Activated T-cell treated with anti-CD3 and anti-CD28 coated beads for 4 hours (primary cell): ENCODE measurements around the gene COL21A1.

Source experiments
- DNase-seq: peaks from one replicate; pipeline ENCODE4 v3.0.0-alpha.2; 2020

Gene COL21A1

DNA sequence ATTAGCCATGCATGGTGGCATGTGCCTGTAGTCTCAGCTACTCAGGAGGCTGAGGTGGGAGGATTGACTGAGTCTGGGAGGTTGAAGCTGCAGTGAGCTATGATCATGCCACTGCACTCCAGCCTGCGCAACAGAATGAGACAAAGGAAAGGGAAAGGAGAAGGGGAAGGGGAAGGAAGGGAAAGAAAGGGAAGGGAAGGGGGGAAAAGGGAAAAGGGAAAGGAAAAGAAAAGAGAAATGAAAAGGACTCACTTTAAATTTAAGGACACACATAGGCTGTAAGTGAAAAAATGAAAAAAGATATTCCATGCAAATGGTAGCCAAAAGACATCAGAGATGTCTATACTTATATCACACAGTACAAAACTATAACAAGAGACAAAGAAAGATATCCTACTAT lies 74.2 kb downstream of the COL21A1 start:
- no peak for DNase-seq

DNA sequence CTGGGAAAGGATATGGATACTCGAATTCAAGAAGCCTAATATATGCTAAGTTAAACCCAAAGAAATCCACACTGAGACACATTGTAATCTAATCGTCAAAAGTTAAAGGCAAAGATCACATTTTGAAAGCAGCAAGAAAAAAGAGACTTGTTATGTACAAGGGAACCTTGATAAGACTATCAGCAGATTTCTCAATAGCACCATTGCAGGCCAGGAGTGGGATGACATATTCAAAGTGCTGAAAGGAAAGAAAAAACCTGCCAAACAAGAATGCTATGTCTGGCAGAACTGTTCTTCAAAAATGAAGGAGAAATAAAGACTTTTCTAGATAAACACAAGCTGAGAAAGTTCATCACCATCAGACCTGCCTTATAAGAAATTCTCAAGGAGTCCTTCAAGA lies 75.2 kb downstream of the COL21A1 start:
- DNase-seq, result no peak

DNA sequence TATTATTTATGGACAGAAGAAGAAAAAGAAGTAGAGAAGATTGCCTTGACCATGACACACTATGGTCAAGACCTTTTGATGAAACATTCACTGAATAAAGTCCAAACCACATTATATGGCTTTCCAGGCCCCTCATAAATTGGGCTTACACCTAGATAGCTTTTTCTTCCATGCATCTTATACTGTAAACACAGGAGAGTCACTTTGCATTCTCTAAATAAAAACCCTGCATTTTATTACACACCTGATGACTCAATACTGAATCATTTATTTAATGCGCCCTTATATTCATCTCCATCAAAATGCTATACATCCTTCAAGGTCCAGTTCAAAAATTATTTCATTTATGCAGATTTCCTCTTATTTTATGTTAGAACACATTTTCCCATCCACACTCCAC lies 78.0 kb downstream of the COL21A1 start:
- no peak for DNase-seq

DNA sequence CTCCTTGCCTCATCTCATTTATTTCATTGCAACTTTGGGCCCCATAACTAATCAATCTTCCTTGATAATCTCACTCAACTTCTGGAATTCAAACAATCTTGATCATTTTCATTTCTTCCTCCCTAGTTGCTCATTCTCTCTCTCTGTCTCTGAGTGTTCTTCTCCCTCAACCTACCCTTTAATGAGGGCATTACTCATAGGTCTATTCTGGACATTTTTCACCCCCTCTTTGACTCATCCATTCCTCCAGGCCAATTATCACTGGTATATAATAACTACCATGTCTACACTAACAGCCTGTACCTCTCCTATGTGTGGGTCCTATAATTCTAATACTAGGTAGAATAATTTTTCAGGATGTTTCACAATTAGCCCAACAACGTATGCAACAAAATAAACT lies 78.8 kb downstream of the COL21A1 start:
- no peak for DNase-seq

DNA sequence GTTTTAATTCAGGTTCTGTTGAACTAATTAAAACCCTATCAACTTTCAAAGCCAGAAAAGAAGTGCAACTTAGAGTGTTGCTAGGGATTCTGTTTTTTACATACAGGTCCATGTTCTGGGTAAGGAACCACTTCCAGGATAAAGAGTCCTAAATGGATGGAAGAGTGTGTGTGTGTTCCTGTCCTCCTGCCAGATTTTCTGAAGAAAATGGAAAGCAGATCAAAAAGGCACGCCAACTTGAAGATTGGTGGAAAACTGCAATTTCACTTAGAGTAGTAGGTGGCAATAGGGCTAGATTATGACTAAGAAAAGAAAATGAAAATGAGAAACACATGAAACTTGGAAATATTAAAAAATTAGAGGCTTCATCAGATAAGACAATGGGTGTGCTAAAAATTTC lies 85.3 kb downstream of the COL21A1 start:
- DNase-seq, result no peak

DNA sequence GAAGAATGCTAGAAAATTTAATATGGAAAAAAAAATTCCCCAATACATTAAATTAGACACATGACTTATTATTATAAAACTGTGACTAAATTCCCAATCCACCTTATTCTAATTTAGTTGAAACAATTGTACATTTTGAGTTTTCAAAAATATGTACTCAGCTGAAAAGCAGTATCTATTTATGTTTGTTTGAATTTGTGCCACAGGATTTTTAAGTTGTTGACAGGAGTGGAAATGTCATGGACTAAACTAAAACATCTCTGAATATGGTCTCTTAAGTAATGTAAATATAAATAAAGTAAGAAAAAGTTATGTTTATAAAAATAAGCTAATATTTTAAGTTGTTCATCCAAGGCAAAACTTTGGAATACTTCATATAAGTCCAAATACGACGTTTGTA lies 86.9 kb downstream of the COL21A1 start:
- no peak for DNase-seq

DNA sequence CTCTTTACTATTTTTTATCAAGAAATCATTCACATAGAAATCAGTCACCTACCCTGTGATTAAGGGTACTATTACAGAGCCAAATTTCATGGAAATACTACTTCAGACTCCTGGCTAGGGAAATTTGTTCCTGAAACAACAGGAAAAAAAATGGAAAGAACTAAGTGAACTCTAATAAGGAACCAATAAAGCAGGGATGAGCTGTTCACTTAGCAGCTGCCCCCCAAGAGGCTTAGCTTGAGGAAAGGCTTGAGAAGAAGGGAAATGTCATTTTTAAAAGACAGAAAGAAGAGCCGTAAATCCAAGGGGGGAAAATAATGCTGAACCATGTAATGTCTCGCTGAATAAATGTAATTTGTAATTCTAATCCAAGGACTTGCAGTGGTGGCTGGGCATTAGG lies 88.8 kb downstream of the COL21A1 start:
- DNase-seq, result no peak

DNA sequence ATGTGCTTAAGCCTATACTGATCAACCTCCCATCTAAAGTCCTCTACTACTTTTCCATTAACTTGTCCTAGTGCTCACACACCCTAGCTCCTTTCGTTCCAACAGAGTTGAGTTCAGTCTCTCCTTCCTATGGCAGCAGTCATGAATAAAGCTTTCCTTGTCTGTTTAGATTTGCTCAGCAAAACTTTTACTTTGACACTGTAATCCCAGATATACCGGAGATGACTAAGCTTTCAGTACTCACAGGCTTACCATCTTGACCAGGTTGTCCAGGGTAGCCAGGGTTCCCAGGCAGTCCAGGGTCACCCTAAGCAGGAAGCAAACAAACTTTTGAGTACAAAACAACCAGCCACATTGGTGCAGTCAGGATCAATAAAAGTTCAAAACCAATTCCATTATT lies 90.7 kb downstream of the COL21A1 start:
- no peak for DNase-seq

DNA sequence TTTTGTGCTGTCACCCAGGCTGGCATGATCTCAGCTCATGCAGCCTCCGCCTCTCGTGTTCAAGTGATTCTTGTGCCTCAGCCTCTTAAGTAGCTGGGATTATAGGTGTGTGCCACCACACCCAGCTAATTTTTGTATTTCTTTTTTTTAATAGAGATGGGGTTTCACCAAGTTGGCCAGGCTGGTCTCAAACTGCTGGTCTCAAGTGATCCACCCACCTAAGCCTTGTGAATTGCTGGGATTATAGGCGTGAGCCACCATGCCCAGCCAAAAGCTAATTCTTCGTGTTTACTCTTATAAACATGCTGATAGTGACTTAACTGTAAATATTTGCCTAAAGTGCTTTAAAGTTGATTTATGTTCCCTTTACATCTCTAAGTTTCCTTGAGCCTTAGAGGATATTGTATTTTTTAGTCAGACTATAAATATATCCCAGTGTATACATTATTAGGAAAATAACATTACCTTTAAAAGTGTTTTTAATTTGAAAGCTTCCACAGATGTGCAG lies 91.7 kb downstream of the COL21A1 start:
- no peak for DNase-seq

DNA sequence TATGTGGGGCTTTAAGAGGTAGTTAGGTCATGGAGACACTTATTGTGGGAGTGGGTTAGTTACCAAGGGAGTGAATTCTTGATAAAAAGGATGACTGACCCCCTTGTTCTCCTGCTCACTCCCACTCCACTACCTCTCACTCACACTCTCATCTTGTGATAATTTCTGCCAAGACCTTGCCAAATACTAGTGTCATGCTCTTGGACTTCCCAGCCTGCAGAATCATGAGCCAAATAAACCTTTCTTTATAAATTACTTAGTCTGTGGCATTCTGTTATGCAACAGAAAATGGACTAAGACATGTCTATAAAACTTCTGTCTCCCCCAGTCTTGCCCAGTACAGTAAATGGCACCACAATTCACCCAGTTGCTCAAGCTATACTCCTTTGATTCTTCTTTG lies 93.3 kb downstream of the COL21A1 start:
- no peak for DNase-seq

DNA sequence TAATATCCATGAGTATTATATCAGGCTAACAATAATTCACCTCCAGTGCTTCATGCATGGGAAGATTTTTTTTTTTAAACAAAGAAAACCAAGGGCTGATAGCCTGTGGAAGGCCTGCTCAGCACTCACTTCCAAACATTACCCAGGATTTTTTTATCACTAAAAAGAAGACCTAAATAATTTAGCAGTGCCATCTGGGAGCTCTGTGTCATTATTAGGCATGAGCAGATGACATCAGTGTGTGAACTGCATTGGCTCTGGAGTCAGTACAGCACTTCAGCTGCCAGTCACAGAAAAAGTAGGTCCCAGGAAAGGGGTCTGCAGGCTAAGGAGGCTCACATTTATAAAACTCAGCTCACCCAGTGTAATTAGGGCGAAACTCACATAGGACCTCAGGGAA lies 94.8 kb downstream of the COL21A1 start:
- DNase-seq, result no peak

DNA sequence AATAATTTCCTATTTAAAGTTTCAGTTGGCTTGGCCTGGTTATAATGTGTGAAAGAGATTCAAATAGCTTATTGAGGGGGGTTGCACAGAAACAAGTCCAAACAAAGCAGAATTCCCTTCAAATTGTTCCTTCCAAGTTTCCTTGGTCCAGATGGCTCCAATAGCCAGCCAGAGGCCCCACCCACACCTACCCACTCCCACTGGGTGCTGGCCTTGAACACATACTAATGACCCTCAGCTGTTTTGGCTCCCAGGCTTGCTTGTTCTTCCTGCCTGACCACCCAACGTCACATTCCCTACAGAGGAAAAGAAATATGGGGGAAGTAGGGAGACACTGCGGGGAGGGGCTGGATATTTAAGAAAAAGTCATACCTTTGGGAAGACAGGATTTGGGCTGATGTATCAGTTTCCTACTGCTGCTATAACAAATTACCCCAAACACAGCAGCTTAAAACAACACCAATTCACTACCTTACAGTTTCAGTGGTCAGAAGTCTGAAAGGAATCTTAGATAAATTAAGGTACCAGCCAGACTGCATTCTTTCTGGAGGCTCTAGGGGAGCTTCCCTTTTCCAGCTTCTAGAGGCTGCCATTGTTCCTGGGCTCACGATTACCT lies 95.7 kb downstream of the COL21A1 start:
- no peak for DNase-seq

DNA sequence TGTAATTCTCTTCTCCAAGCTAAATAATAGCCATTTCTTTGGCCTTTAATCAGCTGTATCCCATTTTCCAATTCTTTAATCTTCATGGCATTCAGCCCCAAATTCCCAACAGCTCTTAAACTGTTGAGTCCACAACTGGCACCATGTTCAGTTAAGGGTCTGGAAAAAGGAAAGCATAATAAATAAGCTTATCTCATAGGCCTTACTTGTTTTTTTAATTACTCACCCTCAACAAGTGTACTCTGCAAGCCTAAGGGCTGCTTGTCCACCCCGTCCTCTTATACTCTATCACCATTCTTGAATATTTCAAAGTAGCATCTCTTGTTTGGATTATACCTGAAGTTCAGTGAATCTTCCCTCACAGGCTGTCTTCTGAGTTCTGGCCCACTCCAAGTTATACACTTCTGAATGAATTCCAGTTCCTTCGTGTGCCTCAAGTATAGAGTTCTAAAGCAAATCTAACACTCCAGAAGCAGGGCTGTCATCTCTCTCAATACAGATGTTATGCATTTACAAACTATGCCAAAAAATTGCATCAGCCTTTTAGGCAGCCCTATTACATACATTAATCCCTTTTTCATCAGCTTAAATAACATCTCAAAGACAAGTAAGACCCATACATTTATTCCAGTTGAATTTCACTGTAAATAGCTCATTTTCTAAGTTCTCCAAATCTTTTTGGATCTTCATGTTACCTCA lies 98.7 kb downstream of the COL21A1 start:
- no peak for DNase-seq

DNA sequence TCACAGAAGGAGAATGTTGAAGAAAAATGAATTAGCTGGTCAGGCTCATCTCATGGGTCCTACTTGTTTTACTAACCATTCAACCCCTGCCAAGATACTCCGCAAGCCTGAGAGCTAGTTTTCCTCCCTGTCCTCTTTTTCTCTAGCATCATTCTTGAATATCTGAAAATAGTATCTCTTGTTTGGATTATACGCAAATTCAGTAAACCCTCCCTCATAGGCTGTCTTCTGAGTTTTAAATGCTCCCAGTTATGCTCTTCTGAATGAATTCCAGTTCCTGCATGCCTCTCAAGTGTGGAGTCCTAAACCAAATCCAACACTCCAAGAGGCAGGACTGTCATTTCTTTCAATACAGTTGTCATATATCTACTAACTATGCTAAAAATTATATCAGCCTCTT lies 99.6 kb downstream of the COL21A1 start:
- DNase-seq, result no peak

DNA sequence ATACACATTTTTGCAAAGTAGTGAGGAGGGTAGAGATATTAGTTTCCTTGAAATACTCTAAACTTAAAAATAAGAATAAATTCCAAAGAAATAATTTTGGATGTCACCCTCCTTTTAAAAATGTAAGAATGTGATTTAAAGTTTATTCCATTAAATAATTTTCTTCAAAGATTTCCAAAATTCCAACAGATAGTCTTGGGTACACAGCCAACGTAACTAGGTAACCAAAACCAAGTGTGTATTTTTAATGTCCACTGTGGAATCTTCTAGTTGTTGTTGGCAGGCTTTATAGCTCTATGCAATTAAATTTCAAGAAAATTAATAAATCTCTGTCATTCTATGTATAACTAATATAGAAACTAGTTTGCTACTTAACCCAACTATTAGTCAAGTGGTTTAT lies 101.3 kb downstream of the COL21A1 start:
- DNase-seq, result no peak

DNA sequence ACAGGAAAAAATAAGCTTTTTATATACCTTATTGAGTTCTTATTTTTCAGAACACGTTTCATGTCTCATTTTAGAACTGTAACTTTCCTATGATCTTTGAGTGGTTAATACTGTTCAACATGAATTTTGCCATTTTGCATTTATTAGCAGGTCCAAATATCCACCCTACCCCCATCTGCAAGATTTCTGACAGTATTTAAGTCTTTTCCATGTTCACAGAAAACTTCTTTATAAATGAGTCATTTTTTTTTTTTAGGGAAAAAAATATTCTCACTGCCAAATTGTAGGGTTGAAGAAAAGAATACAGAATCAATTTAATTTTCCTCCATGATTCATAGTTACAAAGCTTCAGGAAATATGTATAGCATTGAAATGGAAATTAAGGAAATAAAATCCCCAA lies 101.8 kb downstream of the COL21A1 start:
- DNase-seq, result no peak

DNA sequence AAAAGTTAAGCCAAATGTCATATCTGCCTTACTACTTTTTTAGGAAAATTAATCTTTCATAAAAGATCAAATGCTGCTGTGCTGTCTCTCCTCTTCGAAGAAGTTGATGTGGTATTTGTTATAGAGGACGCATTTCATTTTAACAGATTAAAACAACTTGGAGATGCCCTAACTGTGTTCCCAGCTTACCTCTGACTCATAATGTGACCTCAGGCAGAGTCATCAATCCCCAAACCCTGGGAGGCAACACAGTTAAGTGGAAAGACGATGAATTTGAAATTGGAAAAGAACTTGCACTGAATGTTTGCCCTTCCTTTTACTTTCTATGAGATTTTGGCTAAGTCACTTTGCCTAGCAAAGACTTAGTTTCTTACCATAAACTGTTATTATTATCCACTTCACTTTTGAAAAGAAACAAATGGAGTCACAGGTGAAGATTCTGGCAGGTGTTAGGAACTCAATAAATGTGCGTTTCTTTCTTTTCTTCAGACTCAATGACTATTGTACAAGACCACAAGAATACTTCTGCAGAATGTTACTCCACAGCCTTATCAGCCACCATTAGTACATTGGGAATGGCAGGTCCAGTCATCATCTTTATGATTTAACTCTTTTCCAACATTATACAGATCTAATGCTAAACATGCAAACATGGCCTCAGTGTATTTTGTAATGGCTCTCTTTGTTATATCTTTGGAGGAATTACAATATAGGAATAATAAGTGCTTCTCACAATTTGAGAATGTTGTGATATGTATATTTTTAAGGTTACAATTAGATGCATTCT lies 102.6 kb downstream of the COL21A1 start:
- DNase-seq, result no peak

DNA sequence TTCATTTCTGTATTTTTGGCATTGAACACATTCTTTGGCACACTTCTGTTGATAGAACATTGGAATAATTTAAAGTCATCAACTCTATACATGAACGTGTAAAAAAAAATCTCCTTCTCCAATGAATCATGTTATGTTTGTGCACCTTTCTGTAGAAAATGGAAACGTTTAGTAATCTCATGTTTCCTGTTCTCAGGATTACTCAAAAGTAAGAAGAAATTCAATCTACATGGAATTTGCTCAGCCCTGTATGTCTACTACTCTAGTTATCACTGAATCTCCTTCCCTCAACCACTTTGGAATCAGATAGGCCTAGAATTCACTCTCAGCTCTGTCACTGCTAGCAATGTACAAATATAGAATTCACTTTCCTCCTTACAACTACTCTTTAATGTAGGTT lies 103.6 kb downstream of the COL21A1 start:
- no peak for DNase-seq

DNA sequence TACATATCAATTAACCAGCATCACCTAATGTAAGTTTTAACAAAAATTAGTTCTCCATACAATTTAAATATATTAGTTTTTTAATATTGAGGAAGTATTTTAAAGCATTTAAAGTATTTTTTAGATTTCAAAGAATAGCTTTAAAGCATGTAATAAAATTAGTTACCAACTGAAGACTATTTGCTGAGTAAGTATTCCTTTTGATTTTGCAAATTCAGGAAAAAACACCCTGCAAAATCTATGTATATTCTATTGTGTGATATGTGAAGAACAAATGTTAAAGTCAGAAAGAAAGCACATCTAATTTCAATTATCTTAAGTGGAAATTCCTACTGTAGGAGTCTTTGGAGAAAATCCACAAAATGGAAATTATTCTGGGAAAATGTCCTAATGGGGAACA lies 107.3 kb downstream of the COL21A1 start:
- no peak for DNase-seq

DNA sequence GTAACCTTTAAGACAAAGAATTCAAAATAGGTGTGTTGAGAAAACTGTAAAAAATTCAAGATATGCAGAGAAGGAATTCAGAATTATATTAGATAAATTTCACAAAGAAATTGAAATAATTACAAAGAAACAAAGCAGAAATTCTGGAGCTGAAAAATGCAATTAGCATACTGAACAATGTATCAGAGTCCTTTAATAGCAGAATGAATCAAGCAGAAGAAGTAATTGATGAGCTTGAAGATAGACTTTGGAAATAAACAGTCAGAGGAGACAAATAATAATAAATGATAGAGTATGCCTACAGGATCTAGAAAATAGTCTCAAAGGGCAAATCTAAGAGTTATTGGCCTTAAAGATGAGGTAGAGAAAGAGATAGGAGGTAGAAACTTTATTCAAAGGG lies 131.7 kb downstream of the COL21A1 start:
- DNase-seq, result no peak

DNA sequence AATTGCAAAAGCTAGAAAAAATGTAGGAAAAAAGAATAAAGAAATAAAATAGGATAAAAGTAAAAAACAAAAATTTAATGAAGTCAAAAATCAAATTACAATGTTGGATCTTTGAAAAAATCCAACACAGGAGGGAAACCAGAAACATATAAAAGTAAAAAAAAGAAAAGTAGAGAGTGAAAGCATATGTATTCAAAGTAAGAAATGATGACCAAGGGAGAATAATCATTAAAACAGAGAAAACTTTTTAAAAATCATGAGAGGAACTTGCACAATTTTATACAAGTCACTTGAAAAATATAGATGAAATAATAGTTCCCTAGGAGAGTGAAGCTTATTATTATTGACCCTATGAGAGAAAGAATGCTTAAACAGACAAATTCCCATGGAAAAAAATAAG lies 138.2 kb downstream of the COL21A1 start:
- DNase-seq, result no peak

DNA sequence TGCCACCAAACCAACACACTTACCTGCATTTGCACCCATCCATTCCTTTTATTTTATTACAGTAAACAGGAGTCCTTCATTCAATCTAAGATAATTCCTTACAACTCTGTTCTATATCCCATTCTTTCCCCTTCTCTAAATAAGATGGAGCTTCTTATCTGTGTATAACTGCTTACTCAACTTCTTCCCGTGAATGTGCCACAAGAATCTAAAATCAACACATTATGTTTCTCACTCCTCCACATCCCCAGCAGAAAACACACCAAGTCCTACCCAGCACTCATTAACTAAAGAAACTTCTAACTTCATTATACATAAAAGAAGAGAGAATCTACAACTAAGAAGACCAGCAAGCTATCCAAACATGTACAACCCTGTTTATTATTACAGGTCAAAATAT lies 141.1 kb downstream of the COL21A1 start:
- DNase-seq, result no peak

DNA sequence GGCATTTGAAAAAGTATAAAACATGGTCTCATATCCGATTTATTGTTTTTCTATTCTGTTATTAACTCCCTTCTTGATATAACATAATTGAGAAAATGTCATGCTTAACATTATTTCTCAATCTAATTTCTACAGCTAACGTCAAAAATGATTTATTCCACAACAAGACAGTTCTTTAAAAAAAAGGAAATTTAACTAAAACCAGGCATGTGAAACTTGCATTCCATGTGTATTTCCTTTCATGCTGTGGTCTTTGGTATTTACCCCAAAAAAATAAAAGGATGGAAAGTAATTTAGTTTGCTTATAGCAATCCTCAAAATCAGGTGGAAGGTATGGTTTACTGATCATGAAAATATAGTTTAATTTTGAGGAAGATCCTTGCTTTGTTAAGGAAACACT lies 142.8 kb downstream of the COL21A1 start:
- DNase-seq, result no peak

DNA sequence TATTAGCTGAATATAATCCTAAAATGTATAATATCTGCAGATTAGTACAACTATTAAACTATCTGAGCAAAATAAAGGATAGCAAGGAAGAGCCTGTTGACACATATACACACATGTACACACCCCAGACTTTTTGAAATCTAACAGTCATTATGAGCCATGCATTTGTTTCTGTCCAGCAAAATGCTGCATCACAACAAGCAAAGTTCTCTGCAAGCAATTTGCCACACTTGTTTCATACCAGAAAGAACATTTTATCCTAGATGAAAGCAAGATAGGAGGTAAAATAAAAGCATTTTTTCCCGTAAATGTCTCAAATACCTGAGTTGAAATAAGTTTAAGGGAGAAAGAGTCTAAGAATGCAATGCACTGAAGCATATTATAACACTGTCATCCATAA lies 145.2 kb downstream of the COL21A1 start:
- no peak for DNase-seq
